ENCODE data around the gene NSMCE4A. TPM values are rescaled to one million over a fixed set of nuclear protein-coding genes. Genes with fewer than 3 reads are reported as not detected.
"Not testable (repeated sequence)": the region's sequence is repeated elsewhere in the genome, so short reads cannot be mapped to it uniquely, and the experiment has no call there.

NSMCE4A gene
- total RNA-seq: 33.9 TPM

- peak; percentile 94 for ATAC-seq
Measured at GRCh38 chr10:121974535-121975294, at the start of gene NSMCE4A. Gene NSMCE4A (minus strand): TSS chr10:121975217. CDS start chr10:121975165, 52 bp downstream.

GRCh38 chr10:122023257-122023656 lies 48.2 kb upstream of the NSMCE4A start:
- ATAC-seq: not testable (repeated sequence)

DNA sequence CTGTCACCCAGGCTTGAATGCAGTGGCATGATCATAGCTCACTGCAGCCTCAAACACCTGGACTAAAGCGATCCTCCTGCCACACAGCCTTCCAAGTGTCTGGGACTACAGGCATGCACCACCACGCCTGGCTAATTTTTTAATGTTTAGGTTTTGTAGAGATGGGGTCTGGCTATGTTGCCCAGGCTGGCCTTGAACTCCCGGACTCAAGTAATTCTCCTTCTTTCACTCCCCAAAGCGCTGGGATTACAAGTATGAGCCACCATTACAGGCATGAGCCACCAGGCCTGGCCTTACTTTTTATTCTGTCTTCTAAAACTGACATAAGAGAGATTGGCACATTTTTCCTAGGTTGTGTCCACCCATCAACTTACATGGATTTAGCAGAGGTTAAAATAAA lies 47.3 kb upstream of the NSMCE4A start:
- no peak for ATAC-seq

- ATAC-seq: no peak
Measured at GRCh38 chr10:122021828-122022227, 46.8 kb upstream of the NSMCE4A start.

DNA sequence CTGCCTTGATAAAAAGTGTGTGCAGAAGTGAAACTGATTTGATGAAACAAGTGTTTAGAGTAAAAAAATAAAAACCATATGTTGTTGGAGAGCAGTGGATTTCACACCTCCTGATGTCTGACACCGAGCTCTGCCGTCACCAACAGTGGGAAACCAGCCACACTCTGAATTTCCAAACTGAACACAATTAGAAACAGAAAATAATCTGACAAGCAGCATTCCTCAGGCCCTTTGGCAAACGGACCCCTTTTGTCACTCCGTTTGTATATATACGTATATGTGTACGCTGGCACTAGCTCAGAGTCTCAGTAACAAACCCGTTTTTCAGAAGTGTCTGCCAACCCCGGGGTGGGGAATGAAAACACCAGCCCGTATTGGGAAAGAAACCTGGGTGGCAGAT lies 46.4 kb upstream of the NSMCE4A start:
- peak; percentile 44 for ATAC-seq

DNA sequence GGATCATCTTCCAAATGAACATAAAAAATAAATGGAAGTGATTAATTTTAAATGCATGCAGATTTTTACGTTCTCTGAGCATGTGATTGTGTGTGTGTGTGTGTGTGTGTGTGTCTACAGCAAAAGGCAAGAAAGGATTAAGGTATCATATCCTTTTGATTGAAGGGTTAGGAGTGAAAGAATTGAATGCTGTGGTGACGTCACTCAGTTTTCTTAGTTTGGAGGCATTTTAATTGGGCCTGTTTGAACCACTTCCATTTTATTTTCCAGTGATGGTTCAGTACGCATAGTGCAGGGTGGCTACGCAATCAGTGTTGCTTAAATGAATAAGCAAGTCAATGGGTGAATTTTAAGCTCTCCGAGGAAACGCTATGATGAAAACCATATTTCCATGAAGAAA lies 45.2 kb upstream of the NSMCE4A start:
- peak; percentile 59 for ATAC-seq

- peak; percentile 94 for ATAC-seq
Measured at GRCh38 chr10:122019414-122019975, 44.5 kb upstream of the NSMCE4A start.

- ATAC-seq: peak; percentile 84
Measured at GRCh38 chr10:122018951-122019413, 44.0 kb upstream of the NSMCE4A start.

GRCh38 chr10:122018491-122018890 lies 43.5 kb upstream of the NSMCE4A start:
- ATAC-seq: no peak

DNA sequence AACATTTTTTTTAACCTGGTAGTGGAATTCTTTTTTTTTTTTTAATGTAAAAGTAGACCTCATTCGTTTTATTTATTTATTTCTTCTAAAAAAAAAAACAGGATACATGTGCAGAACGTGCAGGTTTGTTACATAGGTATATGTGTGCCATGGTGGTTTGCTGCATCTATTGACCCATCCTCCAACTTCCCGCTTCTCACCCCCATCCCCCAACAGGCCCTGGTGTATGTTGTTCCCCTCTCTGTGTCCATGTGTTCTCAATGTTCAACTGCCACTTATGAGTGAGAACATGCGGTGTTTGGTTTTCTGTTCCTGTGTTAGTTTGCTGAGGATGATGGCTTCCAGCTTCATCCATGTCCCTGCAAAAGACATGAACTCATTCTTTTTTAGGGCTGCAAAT lies 42.9 kb upstream of the NSMCE4A start:
- ATAC-seq: not testable (repeated sequence)

GRCh38 chr10:122014652-122015248 lies 39.7 kb upstream of the NSMCE4A start:
- peak; percentile 23 for ATAC-seq

DNA sequence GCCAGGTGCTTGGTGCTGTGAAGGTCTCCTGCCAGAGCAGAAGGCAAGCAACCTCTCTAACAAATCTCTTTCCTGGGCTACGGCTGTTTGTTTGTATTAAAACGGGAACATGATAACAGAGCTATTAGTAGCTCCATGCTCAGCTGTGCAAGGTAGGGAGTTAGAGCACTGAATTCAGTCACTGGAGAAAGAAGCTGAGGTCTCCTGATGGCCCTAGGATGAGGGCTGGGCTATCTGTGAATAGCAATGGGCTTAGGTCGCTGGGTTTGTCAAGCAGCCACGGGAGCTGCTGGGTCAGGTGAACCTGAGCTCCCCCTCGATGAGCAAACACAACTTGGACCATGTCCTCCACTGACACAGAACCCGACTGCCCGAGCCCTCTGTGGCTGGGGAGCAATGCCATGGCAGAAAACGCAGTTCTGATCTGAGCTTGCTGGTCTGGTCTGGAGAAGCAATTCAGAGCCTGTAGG lies 38.3 kb upstream of the NSMCE4A start:
- ATAC-seq: no peak

DNA sequence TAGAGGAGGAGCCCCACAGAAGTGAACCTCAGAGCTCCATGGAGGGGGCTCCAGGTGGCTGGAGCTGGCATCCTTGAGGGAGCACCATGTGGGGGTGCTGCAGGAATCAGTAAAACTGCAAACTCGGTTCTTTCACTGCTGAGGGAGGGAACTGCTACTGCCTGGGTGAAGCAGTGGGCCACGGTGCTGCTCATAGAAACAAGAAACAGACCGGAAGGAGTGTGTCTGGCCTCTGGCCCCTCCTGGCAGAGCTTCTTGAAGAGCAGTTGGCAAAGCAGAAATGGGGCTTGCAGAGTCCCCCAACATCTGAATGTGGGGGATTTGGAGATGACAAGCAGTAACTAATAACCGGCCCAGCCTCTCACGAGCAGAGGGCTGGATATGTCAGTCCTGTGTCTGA lies 37.7 kb upstream of the NSMCE4A start:
- ATAC-seq: no peak

DNA sequence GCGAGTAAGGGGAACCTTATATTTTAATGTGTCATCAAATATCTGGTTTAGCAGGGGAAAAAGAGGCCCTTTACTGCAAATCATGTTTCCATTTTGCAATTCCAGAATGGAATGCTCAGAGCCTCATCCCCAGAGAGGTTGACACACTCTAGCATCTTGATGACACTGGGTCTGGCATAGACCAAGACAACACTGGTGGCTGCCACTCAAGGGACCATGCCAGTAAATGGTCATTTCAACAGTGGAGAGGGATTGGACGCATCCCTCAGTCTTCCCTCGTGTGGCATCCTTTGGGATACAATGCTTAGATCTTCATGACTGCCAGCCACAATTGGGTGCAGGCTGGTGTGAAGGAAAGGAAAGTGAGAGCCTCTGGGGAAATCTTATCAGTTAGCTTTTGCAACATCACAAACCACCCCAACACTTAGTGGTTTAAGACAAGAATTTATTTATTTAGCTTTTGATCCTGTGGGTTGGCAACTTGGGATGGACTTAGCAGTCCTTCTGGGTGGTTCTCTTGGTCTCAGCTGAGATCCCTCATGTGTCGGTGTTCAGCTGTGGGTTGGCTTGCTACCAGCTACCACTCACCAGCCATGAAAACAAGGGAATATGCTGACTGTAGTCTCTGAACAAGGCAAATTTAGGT lies 35.5 kb upstream of the NSMCE4A start:
- ATAC-seq: no peak

DNA sequence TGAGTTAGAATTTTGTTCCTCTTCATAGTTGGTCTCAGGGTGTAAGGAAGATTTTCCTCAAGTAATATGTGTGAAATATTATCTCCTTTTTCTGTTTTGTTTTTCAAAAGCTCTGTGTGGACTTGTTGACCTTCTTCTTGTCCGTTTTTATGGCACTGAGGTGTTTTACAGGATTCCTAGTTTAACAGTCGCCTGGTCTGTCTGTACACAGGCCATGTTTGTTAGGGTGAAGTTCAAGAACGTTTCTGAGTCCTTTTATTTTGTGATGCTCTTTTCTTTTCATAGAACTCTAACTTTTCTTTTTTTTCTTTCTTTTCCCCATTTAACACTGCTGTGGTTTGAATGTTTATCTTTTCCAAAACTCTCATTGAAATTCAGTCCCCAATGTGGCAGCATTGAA lies 32.4 kb upstream of the NSMCE4A start:
- no peak for ATAC-seq

GRCh38 chr10:122001698-122002097 lies 26.7 kb upstream of the NSMCE4A start:
- no peak for ATAC-seq

- ATAC-seq: no peak
Measured at GRCh38 chr10:121999301-121999700, 24.3 kb upstream of the NSMCE4A start.

DNA sequence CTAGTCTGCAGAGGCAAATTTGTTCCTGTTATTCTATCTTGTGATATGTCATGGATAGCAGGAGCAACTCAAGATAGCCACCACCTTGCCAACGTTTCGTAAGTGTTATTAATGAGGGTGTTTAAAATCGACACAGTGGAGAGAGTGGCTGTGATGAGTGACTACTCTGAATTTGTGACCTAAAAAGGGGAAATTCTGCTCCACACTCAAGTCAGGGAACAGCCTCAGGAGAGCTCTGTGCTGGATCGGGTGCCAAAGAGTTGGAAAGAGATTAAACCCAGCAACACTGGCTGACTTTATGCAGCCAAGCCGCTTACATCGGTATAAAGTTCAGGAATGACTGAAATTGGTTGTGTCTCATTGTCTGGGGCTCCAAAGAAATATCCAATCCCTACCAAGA lies 23.4 kb upstream of the NSMCE4A start:
- ATAC-seq: no peak

GRCh38 chr10:121994429-121994941 lies 19.5 kb upstream of the NSMCE4A start:
- peak; percentile 78 for ATAC-seq

DNA sequence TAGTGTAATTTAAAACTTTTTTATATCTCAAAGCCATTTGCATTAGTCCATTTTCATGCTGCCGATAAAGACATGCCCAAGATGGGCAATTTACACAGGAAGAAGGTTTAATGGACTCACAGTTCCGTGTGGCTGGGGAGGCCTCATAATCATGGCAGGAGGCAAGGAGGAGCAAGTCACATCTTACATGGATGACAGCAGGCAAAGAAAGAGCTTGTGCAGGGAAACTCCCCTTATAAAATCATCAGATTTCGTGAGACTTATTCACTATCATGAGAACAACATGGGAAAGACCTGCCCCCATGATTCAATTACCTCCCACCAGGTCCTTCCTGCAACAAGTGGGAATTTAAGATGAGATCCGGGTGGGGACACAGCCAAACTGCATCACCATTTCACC lies 16.7 kb upstream of the NSMCE4A start:
- ATAC-seq: not testable (repeated sequence)

- no peak for ATAC-seq
Measured at GRCh38 chr10:121990015-121990677, 15.1 kb upstream of the NSMCE4A start.

All from esophagus mucosa (tissue), 1 donor.